Retinal pigment epithelial cell (primary cell): ENCODE measurements around the gene WDR70.

Source experiments
- DNase-seq: peaks from one replicate; pipeline ENCODE4 v3.0.0-alpha.2; 2010; ENCODE audit warnings: low read depth
- H3K4me3 ChIP-seq: 2 replicates; pipeline ENCODE4 v1.5.1; 2011; ENCODE audit warnings: mild to moderate bottlenecking, low read length, control low read depth, moderate library complexity
- CTCF ChIP-seq: conservative IDR thresholded peaks from 2 replicates; pipeline ENCODE4 v1.5.1; 2011; ENCODE audit warnings: low read depth, low read length, control low read depth, inconsistent platforms

Gene WDR70

GRCh38 chr5:37725185-37725584 lies 346.1 kb downstream of the WDR70 start:
- no peak for DNase-seq
- no peak for TF ChIP-seq CTCF
- H3K4me3 ChIP-seq: no peak overlapping the region

- TF ChIP-seq CTCF: no peak
- DNase-seq: no peak
- no peak overlapping the region for H3K4me3 ChIP-seq
These were observed 348.1 kb downstream of the WDR70 start for GRCh38 chr5:37727238-37727637.

GRCh38 chr5:37730896-37731455 lies 351.9 kb downstream of the WDR70 start:
- TF ChIP-seq CTCF: no peak
- H3K4me3 ChIP-seq: no peak overlapping the region
- no peak for DNase-seq

GRCh38 chr5:37734114-37734513 lies 355.0 kb downstream of the WDR70 start:
- no peak overlapping the region for H3K4me3 ChIP-seq
- no peak for TF ChIP-seq CTCF
- DNase-seq: no peak

- DNase-seq: no peak
- no peak overlapping the region for H3K4me3 ChIP-seq
- no peak for TF ChIP-seq CTCF
These were observed 356.7 kb downstream of the WDR70 start for GRCh38 chr5:37735649-37736347.

GRCh38 chr5:37736397-37736796 lies 357.3 kb downstream of the WDR70 start:
- no peak for DNase-seq
- no peak for TF ChIP-seq CTCF
- no peak overlapping the region for H3K4me3 ChIP-seq

GRCh38 chr5:37737326-37738056 lies 358.4 kb downstream of the WDR70 start:
- H3K4me3 ChIP-seq: no peak overlapping the region
- no peak for DNase-seq
- no peak for TF ChIP-seq CTCF
